H1 (cell line): ENCODE results near the gene CMIP. TPM values are rescaled to one million over a fixed set of nuclear protein-coding genes. Genes with fewer than 3 reads are reported as not detected.
A peak's percentile ranks its signal among the peaks of the same experiment; 100 is the strongest.

Experiments used
- CTCF ChIA-PET: fragments of 300-600 bp; sonication (Branson Sonifier 250); formaldehyde crosslinking; loops from one replicate; lab custom pipeline; 2021; ENCODE audit not compliant: partially characterized antibody; lab: Charles Lee
- POLR2A ChIA-PET: fragments of 300-600 bp; sonication (Branson Sonifier 250); formaldehyde crosslinking; loops from one replicate; lab custom pipeline; 2021; ENCODE audit warnings: inconsistent platforms; ENCODE audit not compliant: partially characterized antibody; lab: Charles Lee
- DNase-seq, 2 experiments: peaks; one replicate each; pipeline versions ENCODE4 v3.0.0 to v3.0.0-alpha.2; 2010 to 2022; ENCODE audit warnings: low spot score in 2 of 2, low read depth in 1 of 2, mixed read lengths in 1 of 2
- FAIRE-seq: peaks from 2 replicates; lab custom pipeline; 2011; peaks lifted over from hg19 to GRCh38; lab: Jason Lieb, UNC
- H2AFZ ChIP-seq: 2 replicates; pipeline ENCODE4 v1.8.1; 2012; ENCODE audit warnings: low read length, inconsistent platforms
- H2AK5ac ChIP-seq: 2 replicates; pipeline ENCODE4 v1.6.1; 2013; ENCODE audit warnings: low read depth, low read length
- H2BK120ac ChIP-seq: replicated peaks from 2 replicates; pipeline ENCODE3; 2013; ENCODE audit warnings: low read depth, low read length, inconsistent platforms
- H2BK12ac ChIP-seq: 2 replicates; pipeline ENCODE4 v1.6.1; 2013; ENCODE audit warnings: low read depth, low read length
- H2BK15ac ChIP-seq: 2 replicates; pipeline ENCODE4 v1.6.1; 2013; ENCODE audit warnings: low read length
- H2BK20ac ChIP-seq: 2 replicates; pipeline ENCODE4 v1.6.1; 2013; ENCODE audit warnings: low read length
- H2BK5ac ChIP-seq: 2 replicates; pipeline ENCODE4 v1.6.1; 2013; ENCODE audit warnings: low read depth, low read length
- H3K14ac ChIP-seq: 2 replicates; pipeline ENCODE4 v1.6.1; 2013; ENCODE audit warnings: inconsistent platforms; ENCODE audit not compliant: insufficient read length
- H3K18ac ChIP-seq: 2 replicates; pipeline ENCODE4 v1.6.1; 2013; ENCODE audit warnings: low read length; ENCODE audit errors: extremely low read depth
- H3K23ac ChIP-seq: 2 replicates; pipeline ENCODE4 v1.6.1; 2013; ENCODE audit warnings: inconsistent platforms; ENCODE audit not compliant: insufficient read length
- H3K23me2 ChIP-seq: 2 replicates; pipeline ENCODE4 v1.6.1; 2013; ENCODE audit warnings: low read depth, low read length
- H3K27ac ChIP-seq: 2 replicates; pipeline ENCODE4 v1.6.1; 2011; ENCODE audit warnings: low read depth, low read length, inconsistent platforms
- H3K27me3 ChIP-seq, 4 experiments: replicated peaks in 1 of 4; 1 replicate in 1 of 4; 2 replicates in 3 of 4; pipeline versions ENCODE4 v1.6.1 to v1.8.1; 2011 to 2013; ENCODE audit warnings: low read length in 3 of 4, mild to moderate bottlenecking in 3 of 4, inconsistent platforms in 2 of 4, mixed read lengths in 2 of 4, moderate library complexity in 1 of 4; ENCODE audit not compliant: control insufficient read depth in 3 of 4, insufficient read depth in 3 of 4; ENCODE audit errors: extremely low read depth in 1 of 4
- H3K36me3 ChIP-seq, 4 experiments: 2 replicates each; pipeline versions ENCODE4 v1.6.1 to v1.8.1; 2011 to 2013; ENCODE audit warnings: mild to moderate bottlenecking in 4 of 4, low read length in 3 of 4, moderate library complexity in 2 of 4, control low read depth in 1 of 4, inconsistent platforms in 1 of 4; ENCODE audit not compliant: insufficient read depth in 4 of 4, control insufficient read depth in 2 of 4
- H3K4ac ChIP-seq: replicated peaks from 2 replicates; pipeline ENCODE3; 2013; ENCODE audit warnings: low read length, low read depth, mixed read lengths, inconsistent platforms; ENCODE audit not compliant: insufficient read length
- H3K4me1 ChIP-seq, 4 experiments: replicated peaks in 1 of 4; 1 replicate in 1 of 4; 2 replicates in 3 of 4; pipeline versions ENCODE4 v1.6.1 to v1.8.1; 2011 to 2013; ENCODE audit warnings: low read length in 3 of 4, inconsistent platforms in 2 of 4, mixed read lengths in 1 of 4; ENCODE audit not compliant: insufficient read depth in 4 of 4, control insufficient read depth in 3 of 4
- H3K4me2 ChIP-seq, 2 experiments: 2 replicates each; pipeline versions ENCODE4 v1.6.1 to v1.8.1; 2011 to 2013; ENCODE audit warnings: low read depth in 2 of 2, low read length in 2 of 2, control low read depth in 1 of 2, inconsistent platforms in 1 of 2, mild to moderate bottlenecking in 1 of 2; ENCODE audit not compliant: insufficient read depth in 1 of 2
- H3K4me3 ChIP-seq, 4 experiments: fragments of 200-600, 300-600 bp in 1 of 4; sonication (generic), shearing (Covaris generic), sonication (Bioruptor Twin) in 1 of 4; 2 replicates each; pipeline versions ENCODE4 v1.5.1 to v1.8.1; 2011 to 2016; ENCODE audit warnings: low read length in 4 of 4, low read depth in 3 of 4, control low read depth in 2 of 4, inconsistent platforms in 2 of 4, mild to moderate bottlenecking in 2 of 4, mixed read lengths in 1 of 4, moderate library complexity in 1 of 4; ENCODE audit not compliant: insufficient read depth in 2 of 4; ENCODE audit errors: extremely low read depth in 1 of 4
- H3K56ac ChIP-seq: replicated peaks from 2 replicates; pipeline ENCODE3; 2013; ENCODE audit warnings: low read depth, mild to moderate bottlenecking, mixed read lengths, low read length, inconsistent platforms; ENCODE audit not compliant: insufficient read length
- H3K79me1 ChIP-seq: 2 replicates; pipeline ENCODE4 v1.6.1; 2013; ENCODE audit warnings: low read depth, low read length, control low read depth
- H3K79me2 ChIP-seq, 2 experiments: 2 replicates each; pipeline versions ENCODE4 v1.6.1 to v1.8.1; 2012 to 2013; ENCODE audit warnings: low read length in 2 of 2, mild to moderate bottlenecking in 2 of 2, inconsistent platforms in 1 of 2; ENCODE audit not compliant: insufficient read depth in 2 of 2, control insufficient read depth in 1 of 2
- H3K9ac ChIP-seq, 4 experiments: replicated peaks in 1 of 4; 1 replicate in 1 of 4; 2 replicates in 3 of 4; pipeline versions ENCODE4 v1.6.1 to v1.8.1; 2011 to 2013; ENCODE audit warnings: low read depth in 3 of 4, low read length in 3 of 4, control low read depth in 2 of 4, mild to moderate bottlenecking in 2 of 4, moderate library complexity in 2 of 4, inconsistent platforms in 1 of 4; ENCODE audit errors: extremely low read depth in 1 of 4
- H3K9me3 ChIP-seq, 2 experiments: 2 replicates each; pipeline versions ENCODE4 v1.6.1 to v1.8.1; 2012 to 2013; ENCODE audit warnings: mild to moderate bottlenecking in 2 of 2, moderate library complexity in 2 of 2, control low read depth in 1 of 2, inconsistent platforms in 1 of 2, low read depth in 1 of 2, low read length in 1 of 2, mixed read lengths in 1 of 2; ENCODE audit not compliant: insufficient read depth in 2 of 2
- H4K20me1 ChIP-seq, 2 experiments: replicated peaks in 1 of 2; 2 replicates each; pipeline versions ENCODE3 to v1.8.1; 2011 to 2013; ENCODE audit warnings: inconsistent platforms in 2 of 2, low read length in 2 of 2, mild to moderate bottlenecking in 1 of 2; ENCODE audit not compliant: insufficient read depth in 2 of 2, control insufficient read depth in 1 of 2
- H4K5ac ChIP-seq: 2 replicates; pipeline ENCODE4 v1.6.1; 2013; ENCODE audit warnings: low read length, low read depth, mixed read lengths, inconsistent platforms; ENCODE audit not compliant: insufficient read length
- H4K8ac ChIP-seq: 2 replicates; pipeline ENCODE4 v1.8.0; 2013; ENCODE audit warnings: mild to moderate bottlenecking, moderate library complexity, low read length, inconsistent platforms; ENCODE audit not compliant: insufficient read depth; ENCODE audit errors: extremely low read depth
- H4K91ac ChIP-seq: replicated peaks from 2 replicates; pipeline ENCODE3; 2013; ENCODE audit warnings: low read length, mixed read lengths, inconsistent platforms; ENCODE audit not compliant: insufficient read length
- EP300 ChIP-seq, 2 experiments: IDR thresholded peaks; 1 replicate in 1 of 2; 2 replicates in 1 of 2; pipeline ENCODE4 v1.6.1; 2011 to 2012; ENCODE audit warnings: low read depth in 2 of 2, low read length in 2 of 2, mild to moderate bottlenecking in 2 of 2, borderline replicate concordance in 1 of 2, inconsistent platforms in 1 of 2, moderate library complexity in 1 of 2
- EZH2 ChIP-seq: fragments of 200-600 bp; sonication (generic); IDR thresholded peaks from 2 replicates; pipeline ENCODE4 v1.7.1; 2012; ENCODE audit warnings: low read depth, mild to moderate bottlenecking, moderate library complexity, low read length, inconsistent platforms; ENCODE audit not compliant: severe bottlenecking
- JUN ChIP-seq: IDR thresholded peaks from 2 replicates; pipeline ENCODE4 v1.6.1; 2011; ENCODE audit warnings: low read depth, mild to moderate bottlenecking, improper control_type of control experiment, low read length
- RXRA ChIP-seq: IDR thresholded peaks from 2 replicates; pipeline ENCODE4 v1.6.1; 2011; ENCODE audit warnings: low read depth, mild to moderate bottlenecking, low read length, moderate library complexity; ENCODE audit not compliant: insufficient read depth
- SIN3A ChIP-seq, 2 experiments: IDR thresholded peaks in 1 of 2; conservative IDR thresholded peaks in 1 of 2; 2 replicates each; pipeline ENCODE4 v1.6.1; 2011 to 2012; ENCODE audit warnings: low read length in 2 of 2, improper control_type of control experiment in 1 of 2, low read depth in 1 of 2, mild to moderate bottlenecking in 1 of 2
- SP2 ChIP-seq: IDR thresholded peaks from 2 replicates; pipeline ENCODE4 v1.6.1; 2012; ENCODE audit warnings: mild to moderate bottlenecking, low read length, inconsistent platforms
- SUZ12 ChIP-seq: fragments of 200-600 bp; sonication (generic); IDR thresholded peaks from 2 replicates; pipeline ENCODE4 v1.6.1; 2012; ENCODE audit warnings: mild to moderate bottlenecking, inconsistent platforms, low read length, moderate library complexity, mixed read lengths
- YY1 ChIP-seq: IDR thresholded peaks from 2 replicates; pipeline ENCODE4 v1.6.1; 2011; ENCODE audit warnings: low read depth, mild to moderate bottlenecking, low read length
- ZNF274 ChIP-seq: IDR thresholded peaks from 2 replicates; pipeline ENCODE4 v1.7.0; 2012; ENCODE audit warnings: low read length, borderline replicate concordance; ENCODE audit errors: extremely low read depth
- WGBS, 2 experiments: shearing (Covaris generic) in 1 of 2; methylation state at CpG; one replicate each; pipeline versions ENCODE4 v1.1.6 to v1.1.7; 2013 to 2015; ENCODE audit warnings: low lambda C conversion rate in 2 of 2, mixed read lengths in 2 of 2, inconsistent platforms in 1 of 2, low coverage in 1 of 2, missing lambda C conversion rate in 1 of 2; ENCODE audit not compliant: insufficient replicate concordance in 2 of 2, insufficient coverage in 1 of 2, insufficient read length in 1 of 2; ENCODE audit errors: extremely low coverage in 1 of 2, missing lambda C conversion rate in 1 of 2; 5-methylcytosine and 5-hydroxymethylcytosine counted together
- polyA plus RNA-seq, 7 experiments: library from polyadenylated mRNA; depleted of rRNA in 3 of 7; stranded (reverse) in 5 of 7; unstranded in 2 of 7; fragments of >200 nt in 5 of 7; fragments of 200-250 nt in 2 of 7; gene quantifications; 1 replicate in 5 of 7; 2 replicates in 1 of 7; 4 replicates in 1 of 7; pipeline versions ENCODE4 v1.2.1 to v1.2.3, GENCODE V29; 2011 to 2013; ENCODE audit warnings: missing spikeins in 2 of 7, mixed read lengths in 2 of 7
- total RNA-seq: library from RNA; stranded (reverse); fragmentation: NEBNext Ultra II Directional; extraction: Animal tissue kit (Norgen Biotek cat#: 25700); gene quantifications from 2 replicates; pipeline ENCODE4 v1.2.1, GENCODE V29; 2021
- TF ChIP-seq, protein P1 (sequence below), 3 experiments: IDR thresholded peaks; 1 replicate in 2 of 3; 2 replicates in 1 of 3; pipeline versions ENCODE4 v1.5.1 to v1.6.1; 2011; ENCODE audit warnings: low read length in 3 of 3, mild to moderate bottlenecking in 3 of 3, inconsistent platforms in 2 of 3, low read depth in 1 of 3, moderate library complexity in 1 of 3; ENCODE audit not compliant: insufficient read depth in 1 of 3; ENCODE audit errors: control extremely low read depth in 1 of 3

Gene CMIP
- total and polyA plus RNA-seq, 2 of the 8 experiments (the other 6 are each of a cell fraction or from before 2014, with no cell fraction given), result 7.9 to 53.2 TPM

DNA sequence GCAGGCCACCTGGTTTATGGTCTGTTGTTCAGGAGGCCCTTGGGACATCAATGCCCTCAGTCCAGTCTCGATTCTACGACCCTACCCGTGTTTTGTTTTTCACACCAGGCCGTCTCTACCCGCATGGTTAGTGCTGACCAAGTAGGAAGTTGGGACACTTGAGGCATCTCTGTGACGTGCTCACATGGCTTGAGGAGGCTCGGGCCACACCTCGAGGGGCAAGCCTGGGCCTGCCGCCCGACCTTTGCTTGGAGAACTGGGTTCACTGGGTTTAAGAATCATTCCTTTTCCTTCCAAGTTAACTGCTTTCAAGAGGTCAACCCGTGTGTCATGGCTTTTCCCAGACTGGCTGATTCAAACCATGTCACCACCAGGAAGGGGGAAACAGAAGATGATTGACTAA, 86.8 kb downstream of the CMIP start:
- H4K20me1 ChIP-seq, result peaks cover 6 to 13% of the 10 kb centered on the region in 2 experiments
- no peaks in the 10 kb centered on the region for H3K36me3 ChIP-seq
- H2BK20ac ChIP-seq, result no peak overlapping the region
- no peak overlapping the region; the same call in 1 of the 2 replicates for H2BK15ac ChIP-seq
- CTCF ChIA-PET, result interaction anchor here (1.4 kb wide), 2 partner anchors 15 to 16 kb away, joined by 3 to 4 read pairs; no protein-coding TSS in a partner anchor
- DNase-seq (no peak), FAIRE-seq (no peak)
- no peak overlapping the region for H2BK12ac ChIP-seq
- H3K4me2 ChIP-seq, result no peak overlapping the region
- H3K4ac ChIP-seq, result no peak overlapping the region
- no peaks in the 10 kb centered on the region; a peak in 2 of 7 replicates for H3K27me3 ChIP-seq
- no peak overlapping the region for H2BK120ac ChIP-seq
- H4K5ac ChIP-seq, result no peak overlapping the region
- H3K9ac ChIP-seq, result no peak overlapping the region
- no peaks in the 10 kb centered on the region for H3K23me2 ChIP-seq
- H3K14ac ChIP-seq, result no peak overlapping the region
- H4K8ac ChIP-seq, result no peak overlapping the region
- H3K27ac ChIP-seq, result no peak overlapping the region
- H3K4me3 ChIP-seq, result no peak overlapping the region
- POLR2A ChIA-PET, result interaction anchor here (1.2 to 1.4 kb wide), 3 partner anchors 10 to 37 kb away, joined by 3 to 7 read pairs (median 4); no protein-coding TSS in a partner anchor
- 85% methylated on average over 11 of the region's 11 CpGs; no CpG with 5 or more reads in 1 of the 2 experiments for WGBS, 2 experiments
- peaks cover 0 to 12% (median 3%) of the 10 kb centered on the region in 4 experiments; a peak in 4 of 7 replicates for H3K4me1 ChIP-seq
- H3K56ac ChIP-seq, result no peak overlapping the region
- H3K23ac ChIP-seq, result no peak overlapping the region
- no peak overlapping the region for H3K18ac ChIP-seq
- peaks cover 0 to 90% of the 10 kb centered on the region in 2 experiments; a peak in 2 of 4 replicates for H3K79me2 ChIP-seq
- no peak overlapping the region for H4K91ac ChIP-seq
- peaks cover 21% of the 10 kb centered on the region; the same call in 1 of the 2 replicates for H3K79me1 ChIP-seq
- no peak overlapping the region for H2AFZ ChIP-seq
- 0 out of 2 replicates have a peak overlapping the region, but pooled peaks have one; percentile 72 for H2AK5ac ChIP-seq
- peak overlapping the region; percentile 68; the same call in 1 of the 2 replicates for H2BK5ac ChIP-seq
- no peaks in the 10 kb centered on the region for H3K9me3 ChIP-seq
- TF ChIP-seq YY1, result no peak
- no peak for TF ChIP-seq SP2
- TF ChIP-seq SUZ12, result no peak
- TF ChIP-seq SIN3A (conservative IDR thresholded peaks at IDR 0.05 in 1 of 2, IDR thresholded peaks at IDR 0.05 in 1 of 2; ENCODE audit: low read depth in 1 of 2, low read length in 2 of 2), result no peak
- TF ChIP-seq RXRA, result no peak
- no peak for TF ChIP-seq EZH2
- no peak for TF ChIP-seq ZNF274
- TF ChIP-seq, protein P1, sequence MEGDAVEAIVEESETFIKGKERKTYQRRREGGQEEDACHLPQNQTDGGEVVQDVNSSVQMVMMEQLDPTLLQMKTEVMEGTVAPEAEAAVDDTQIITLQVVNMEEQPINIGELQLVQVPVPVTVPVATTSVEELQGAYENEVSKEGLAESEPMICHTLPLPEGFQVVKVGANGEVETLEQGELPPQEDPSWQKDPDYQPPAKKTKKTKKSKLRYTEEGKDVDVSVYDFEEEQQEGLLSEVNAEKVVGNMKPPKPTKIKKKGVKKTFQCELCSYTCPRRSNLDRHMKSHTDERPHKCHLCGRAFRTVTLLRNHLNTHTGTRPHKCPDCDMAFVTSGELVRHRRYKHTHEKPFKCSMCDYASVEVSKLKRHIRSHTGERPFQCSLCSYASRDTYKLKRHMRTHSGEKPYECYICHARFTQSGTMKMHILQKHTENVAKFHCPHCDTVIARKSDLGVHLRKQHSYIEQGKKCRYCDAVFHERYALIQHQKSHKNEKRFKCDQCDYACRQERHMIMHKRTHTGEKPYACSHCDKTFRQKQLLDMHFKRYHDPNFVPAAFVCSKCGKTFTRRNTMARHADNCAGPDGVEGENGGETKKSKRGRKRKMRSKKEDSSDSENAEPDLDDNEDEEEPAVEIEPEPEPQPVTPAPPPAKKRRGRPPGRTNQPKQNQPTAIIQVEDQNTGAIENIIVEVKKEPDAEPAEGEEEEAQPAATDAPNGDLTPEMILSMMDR (IDR thresholded peaks at IDR 0.05; ENCODE audit: control extremely low read depth in 1 of 3, insufficient read depth in 1 of 3, low read depth in 1 of 3, low read length in 3 of 3), result no peak
- TF ChIP-seq JUN, result no peak
- TF ChIP-seq EP300 (IDR thresholded peaks at IDR 0.05; ENCODE audit: borderline replicate concordance in 1 of 2, low read depth in 2 of 2, low read length in 2 of 2), result no peak
